ENCODE results near the gene SP7. TPM values are rescaled to one million over a fixed set of nuclear protein-coding genes. Genes with fewer than 3 reads are reported as not detected.

The SP7 gene
- total and polyA plus RNA-seq, 8 donors: not detected

DNA sequence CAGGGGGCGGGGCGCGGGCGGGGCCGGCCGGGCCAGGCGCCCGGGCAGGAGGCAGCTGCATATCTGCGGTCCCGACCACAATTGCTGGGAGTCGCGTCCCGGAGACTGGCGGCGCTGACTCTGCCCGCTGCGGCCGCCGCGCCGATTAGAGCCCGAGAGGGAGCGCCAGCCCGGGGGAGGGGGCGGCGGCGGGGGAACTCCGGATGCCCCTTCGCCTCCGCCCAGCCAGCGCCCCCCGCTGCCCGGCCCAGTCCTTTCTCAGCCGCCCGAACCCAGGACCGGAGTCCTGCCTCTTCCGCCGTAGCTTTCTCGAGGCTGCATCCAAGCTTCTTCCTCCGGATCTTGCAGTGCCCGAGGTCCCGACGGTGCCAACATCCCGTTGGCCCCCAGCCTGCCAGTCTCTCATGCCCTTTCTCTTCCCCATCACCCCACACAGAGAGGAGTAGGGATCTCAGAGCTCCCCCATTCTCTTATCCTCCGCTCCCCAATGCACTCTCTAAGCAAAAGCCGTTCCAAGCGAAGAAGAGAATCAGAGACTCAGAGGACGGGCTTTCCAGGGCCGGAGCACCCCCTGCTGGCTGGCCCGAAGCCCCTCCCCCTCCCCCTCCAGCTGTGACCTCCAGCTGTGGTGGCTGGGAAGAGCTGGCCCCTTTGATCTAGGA lies 8.8 kb upstream of the SP7 start:
- WGBS, 5 donors: 0 to 1% (median 0%) methylated on average over 18 to 50 of the region's 50 CpGs
- Histone ChIP-seq H3K4me1 (peaks cover 12 to 18% (median 15%) of the 10 kb centered on the region in 4 donors), H3K4me3 (peak overlapping the region; percentile 60 to 79 (median 64)), H3K9me3 (no peaks in the 10 kb centered on the region), H3K36me3 (no peaks in the 10 kb centered on the region), H3K27ac (peak overlapping the region; percentile 25 to 86 (median 80)), H3K27me3 (no peaks in the 10 kb centered on the region)
- TF ChIP-seq POLR2A (IDR thresholded peaks at IDR 0.05) (no peak), POLR2AphosphoS5 (IDR thresholded peaks at IDR 0.05) (peak in 2 of 3 donors; percentile 14 to 53), EP300 (IDR thresholded peaks at IDR 0.05) (no peak)
- TF ChIP-seq, protein P1, sequence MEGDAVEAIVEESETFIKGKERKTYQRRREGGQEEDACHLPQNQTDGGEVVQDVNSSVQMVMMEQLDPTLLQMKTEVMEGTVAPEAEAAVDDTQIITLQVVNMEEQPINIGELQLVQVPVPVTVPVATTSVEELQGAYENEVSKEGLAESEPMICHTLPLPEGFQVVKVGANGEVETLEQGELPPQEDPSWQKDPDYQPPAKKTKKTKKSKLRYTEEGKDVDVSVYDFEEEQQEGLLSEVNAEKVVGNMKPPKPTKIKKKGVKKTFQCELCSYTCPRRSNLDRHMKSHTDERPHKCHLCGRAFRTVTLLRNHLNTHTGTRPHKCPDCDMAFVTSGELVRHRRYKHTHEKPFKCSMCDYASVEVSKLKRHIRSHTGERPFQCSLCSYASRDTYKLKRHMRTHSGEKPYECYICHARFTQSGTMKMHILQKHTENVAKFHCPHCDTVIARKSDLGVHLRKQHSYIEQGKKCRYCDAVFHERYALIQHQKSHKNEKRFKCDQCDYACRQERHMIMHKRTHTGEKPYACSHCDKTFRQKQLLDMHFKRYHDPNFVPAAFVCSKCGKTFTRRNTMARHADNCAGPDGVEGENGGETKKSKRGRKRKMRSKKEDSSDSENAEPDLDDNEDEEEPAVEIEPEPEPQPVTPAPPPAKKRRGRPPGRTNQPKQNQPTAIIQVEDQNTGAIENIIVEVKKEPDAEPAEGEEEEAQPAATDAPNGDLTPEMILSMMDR (IDR thresholded peaks at IDR 0.05): peak in 5 of 7 experiments; percentile 30 to 77 (median 69)
- intact Hi-C loops (cut with DNase I; ENCODE audit: low total_unique reads): no loop called here
- peak; percentile 73 to 93 for DNase-seq

DNA sequence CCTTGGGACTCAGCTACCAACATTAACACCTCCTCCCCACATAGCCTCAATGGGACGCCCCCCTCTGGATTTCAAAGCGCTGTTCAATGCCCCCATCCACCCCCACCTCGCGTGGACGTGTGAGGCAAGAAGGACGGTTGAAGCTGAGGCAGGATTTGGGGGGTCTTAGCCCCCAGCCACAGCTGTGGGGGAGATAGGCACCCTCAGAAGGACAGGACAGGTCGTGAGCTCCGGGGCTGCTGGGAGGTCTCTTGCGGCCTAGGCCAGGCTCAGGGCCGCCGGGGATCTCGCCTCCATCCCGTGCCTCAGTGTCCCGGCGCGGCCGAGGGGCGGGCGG lies 8.3 kb upstream of the SP7 start:
- TF ChIP-seq POLR2AphosphoS5 (IDR thresholded peaks at IDR 0.05): no peak
- no peak for TF ChIP-seq EP300 (IDR thresholded peaks at IDR 0.05)
- TF ChIP-seq, protein P1 (IDR thresholded peaks at IDR 0.05): no peak
- no peak for TF ChIP-seq POLR2A (IDR thresholded peaks at IDR 0.05)
- DNase-seq: no peak
- WGBS, 5 donors: 3 to 17% (median 5%) methylated on average over 6 to 19 of the region's 19 CpGs
- Histone ChIP-seq H3K27ac (peak overlapping the region in 3 of 5 donors; percentile 80 to 86 (median 85)), H3K9me3 (no peaks in the 10 kb centered on the region), H3K4me3 (peak overlapping the region; percentile 60 to 79 (median 64)), H3K4me1 (peaks cover 12 to 18% (median 15%) of the 10 kb centered on the region in 4 donors), H3K36me3 (no peaks in the 10 kb centered on the region), H3K27me3 (peaks cover 0 to 3% (median 0%) of the 10 kb centered on the region in 3 donors)
- intact Hi-C loops (cut with DNase I; ENCODE audit: low total_unique reads): no loop called here

DNA sequence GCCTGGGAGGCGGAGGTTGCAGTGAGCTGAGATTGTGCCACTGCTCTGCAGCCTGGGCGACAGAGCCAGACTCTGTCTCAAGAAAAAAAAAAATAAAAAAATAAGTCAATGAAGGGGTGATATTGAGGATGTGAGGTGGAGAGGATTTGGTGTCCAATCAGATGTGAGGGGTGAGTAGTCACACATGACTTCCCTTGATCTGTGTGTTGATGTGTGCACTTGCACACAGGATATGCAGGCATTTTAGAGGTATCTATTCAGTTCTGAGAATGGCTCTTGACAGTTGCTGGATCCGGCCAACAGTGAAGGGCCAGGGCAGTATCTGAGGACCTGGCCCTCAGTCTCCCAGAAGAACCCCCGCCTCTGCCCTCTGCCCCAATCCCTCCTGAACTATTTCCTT lies 7.8 kb upstream of the SP7 start:
- 94 to 98% (median 96%) methylated on average over 4 of the region's 4 CpGs for WGBS, 5 donors
- TF ChIP-seq POLR2AphosphoS5 (IDR thresholded peaks at IDR 0.05) (no peak), EP300 (IDR thresholded peaks at IDR 0.05) (no peak), POLR2A (IDR thresholded peaks at IDR 0.05) (no peak)
- TF ChIP-seq, protein P1 (IDR thresholded peaks at IDR 0.05): no peak
- peaks cover 0 to 8% (median 3%) of the 10 kb centered on the region in 3 donors for H3K27me3 ChIP-seq
- intact Hi-C loops (cut with DNase I; ENCODE audit: low total_unique reads): no loop called here
- H3K4me1 ChIP-seq: peaks cover 12 to 18% (median 15%) of the 10 kb centered on the region in 4 donors
- H3K9me3 ChIP-seq: no peaks in the 10 kb centered on the region
- peak overlapping the region in 1 of 4 donors; percentile 66 for H3K4me3 ChIP-seq
- H3K36me3 ChIP-seq: no peaks in the 10 kb centered on the region
- DNase-seq: no peak
- H3K27ac ChIP-seq: peak overlapping the region in 1 of 5 donors; percentile 86

DNA sequence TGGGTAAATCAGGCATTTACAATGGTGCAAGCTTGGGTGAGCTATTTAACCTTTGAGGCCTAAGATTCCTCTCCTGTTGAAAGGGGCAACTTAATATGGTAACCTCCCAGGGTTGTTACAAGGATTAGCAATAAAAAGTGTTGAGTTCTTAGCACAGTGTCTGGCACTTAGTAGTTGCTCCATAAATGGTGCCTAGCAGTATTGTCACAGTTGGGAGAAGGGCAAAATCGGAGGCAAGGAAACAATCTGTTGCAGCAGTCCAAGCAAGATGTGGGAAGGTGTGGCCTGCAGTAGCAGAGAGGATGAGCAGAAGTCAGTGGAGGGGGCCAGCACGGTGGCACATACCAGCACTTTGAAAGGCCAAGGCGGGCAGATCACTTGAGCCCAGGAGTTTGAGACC lies 7.3 kb upstream of the SP7 start:
- intact Hi-C loops (cut with DNase I; ENCODE audit: low total_unique reads): no loop called here
- WGBS, 5 donors: 61 to 76% (median 63%) methylated on average over 3 of the region's 3 CpGs
- no peak for TF ChIP-seq POLR2AphosphoS5 (IDR thresholded peaks at IDR 0.05)
- TF ChIP-seq EP300 (IDR thresholded peaks at IDR 0.05): no peak
- TF ChIP-seq POLR2A (IDR thresholded peaks at IDR 0.05): no peak
- TF ChIP-seq, protein P1 (IDR thresholded peaks at IDR 0.05): no peak

More for the DNA sequence above, 7.3 kb upstream of the SP7 start:
- Histone ChIP-seq H3K36me3 (no peaks in the 10 kb centered on the region), H3K27me3 (peaks cover 0 to 13% (median 9%) of the 10 kb centered on the region in 3 donors), H3K27ac (no peak overlapping the region), H3K4me3 (no peak overlapping the region), H3K4me1 (peaks cover 12 to 18% (median 15%) of the 10 kb centered on the region in 4 donors), H3K9me3 (no peaks in the 10 kb centered on the region)
- DNase-seq: no peak
